NCI-H2107 (cell line): ENCODE measurements around the gene SLC24A3.

ENCODE experiments used
- DNase-seq: peaks from one replicate; lab custom pipeline; 2025; lab: John Stamatoyannopoulos, UW

SLC24A3 gene

GRCh38 chr20:19506021-19506420 is 293.6 kb downstream of the SLC24A3 start:
- no peak for DNase-seq

- DNase-seq = no peak
Observed at GRCh38 chr20:19508449-19508848, 296.0 kb downstream of the SLC24A3 start.

- DNase-seq = no peak
Observed at GRCh38 chr20:19510611-19511010, 298.2 kb downstream of the SLC24A3 start.

- no peak for DNase-seq
Observed at GRCh38 chr20:19511931-19512330, 299.5 kb downstream of the SLC24A3 start.

GRCh38 chr20:19512886-19513677 is 300.6 kb downstream of the SLC24A3 start:
- no peak for DNase-seq

GRCh38 chr20:19515074-19515473 is 302.6 kb downstream of the SLC24A3 start:
- DNase-seq = no peak

- DNase-seq = no peak
Observed at GRCh38 chr20:19519466-19519865, 307.0 kb downstream of the SLC24A3 start.

- DNase-seq = no peak
Observed at GRCh38 chr20:19520261-19520660, 307.8 kb downstream of the SLC24A3 start.

- no peak for DNase-seq
Observed at GRCh38 chr20:19522071-19522801, 309.8 kb downstream of the SLC24A3 start.

GRCh38 chr20:19522836-19523590 is 310.6 kb downstream of the SLC24A3 start:
- no peak for DNase-seq

GRCh38 chr20:19524691-19525090 is 312.2 kb downstream of the SLC24A3 start:
- DNase-seq = no peak

GRCh38 chr20:19527509-19527908 is 315.1 kb downstream of the SLC24A3 start:
- no peak for DNase-seq

GRCh38 chr20:19528286-19529030 is 316.0 kb downstream of the SLC24A3 start:
- DNase-seq = no peak

- DNase-seq = no peak
Observed at GRCh38 chr20:19530006-19530405, 317.6 kb downstream of the SLC24A3 start.

- DNase-seq = no peak
Observed at GRCh38 chr20:19531446-19531845, 319.0 kb downstream of the SLC24A3 start.

GRCh38 chr20:19538556-19538955 is 326.1 kb downstream of the SLC24A3 start:
- DNase-seq = no peak

- DNase-seq = no peak
Observed at GRCh38 chr20:19539191-19539590, 326.7 kb downstream of the SLC24A3 start.

- no peak for DNase-seq
Observed at GRCh38 chr20:19540392-19540791, 327.9 kb downstream of the SLC24A3 start.

GRCh38 chr20:19543101-19543500 is 330.7 kb downstream of the SLC24A3 start:
- no peak for DNase-seq

- no peak for DNase-seq
Observed at GRCh38 chr20:19544684-19545083, 332.2 kb downstream of the SLC24A3 start.

GRCh38 chr20:19546648-19547047 is 334.2 kb downstream of the SLC24A3 start:
- no peak for DNase-seq

GRCh38 chr20:19547547-19547946 is 335.1 kb downstream of the SLC24A3 start:
- no peak for DNase-seq
